GM21381 (cell line): ENCODE results near the gene GPAT3.

ENCODE experiments used
- ATAC-seq: cut with Tn5 transposase; IDR thresholded peaks from one replicate; pipeline ENCODE4 v1.9.1; 2021; ENCODE audit warnings: mild to moderate bottlenecking, moderate library complexity; ENCODE audit not compliant: unreplicated experiment

Gene GPAT3

DNA sequence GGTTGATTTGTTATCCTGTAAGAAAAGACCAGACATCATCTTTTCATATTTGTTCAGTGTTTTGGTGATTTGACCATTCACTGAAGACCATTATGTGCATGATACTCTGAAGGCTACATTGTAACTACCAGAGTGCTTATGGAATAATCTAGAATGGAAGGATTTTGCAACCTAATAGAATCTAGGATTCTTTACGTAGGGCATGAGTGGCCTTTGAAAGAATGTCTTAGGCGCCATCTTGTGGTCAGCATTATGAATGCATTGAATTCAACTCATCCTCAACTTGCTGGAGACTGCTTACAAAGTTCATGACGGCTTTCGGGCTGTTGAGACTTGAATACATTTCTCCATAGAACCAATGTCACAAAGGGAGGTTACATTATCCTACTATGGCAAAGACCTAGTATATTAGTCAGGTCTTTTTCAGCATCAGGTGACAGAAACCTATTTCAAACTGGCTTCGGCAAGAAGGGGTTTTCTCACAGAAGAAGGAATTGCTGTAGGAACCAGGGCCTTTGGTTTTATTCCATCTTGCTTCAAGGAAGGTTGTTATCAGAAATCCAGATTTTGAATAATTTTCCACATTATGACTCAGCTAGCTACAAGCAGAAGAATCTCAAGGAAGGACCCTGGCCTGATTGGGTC is 104.1 kb downstream of the GPAT3 start:
- ATAC-seq, result peak; percentile 55

GRCh38 chr4:83643036-83643435 is 107.1 kb downstream of the GPAT3 start:
- ATAC-seq, result no peak

DNA sequence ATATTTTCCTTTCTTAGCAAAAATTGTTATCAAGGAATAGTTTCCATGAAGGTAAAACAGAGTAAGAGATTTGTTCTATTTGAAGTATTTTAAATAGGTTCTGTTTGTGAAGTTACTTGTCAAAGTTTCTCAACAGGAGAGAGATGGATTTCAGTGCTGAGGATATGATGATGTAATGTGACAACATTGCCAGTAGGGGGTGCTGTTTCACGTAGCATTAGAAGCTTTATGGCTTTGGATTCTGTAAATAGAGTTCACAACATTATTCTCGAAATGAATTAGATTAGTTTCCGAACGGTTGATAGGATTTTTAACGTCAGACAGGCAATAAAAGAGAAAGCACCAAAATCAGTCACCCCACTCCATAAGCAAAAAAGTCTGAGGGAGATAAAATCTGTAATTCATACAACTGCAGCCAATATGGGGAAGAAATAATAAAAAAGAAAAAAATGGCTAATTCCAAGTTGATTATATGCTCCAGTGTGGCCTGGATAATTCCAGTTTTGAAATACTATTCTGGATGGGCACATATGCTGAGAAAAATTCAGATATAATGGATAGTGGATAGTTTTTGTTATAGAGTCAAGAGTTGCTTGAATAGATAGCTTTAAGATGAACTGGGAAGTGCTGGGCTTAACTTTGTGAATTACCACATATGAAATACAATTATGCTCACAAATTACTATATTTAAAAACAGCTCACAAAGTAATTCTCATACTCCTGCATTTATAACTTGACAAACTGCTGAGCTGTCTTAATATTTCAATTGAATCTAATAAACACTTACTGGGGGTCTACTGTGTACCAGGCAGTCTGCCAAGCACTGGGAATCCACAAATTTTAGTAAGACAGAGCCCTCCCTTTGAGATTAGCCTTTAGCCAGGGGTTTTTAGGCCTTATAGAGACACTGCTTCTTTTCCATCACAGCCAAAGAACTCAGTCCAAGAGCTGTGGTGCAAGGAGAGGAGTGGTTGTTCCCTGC is 109.1 kb downstream of the GPAT3 start:
- peak; percentile 63 for ATAC-seq

- no peak for ATAC-seq
Measured at GRCh38 chr4:83646538-83647239, 110.8 kb downstream of the GPAT3 start.

DNA sequence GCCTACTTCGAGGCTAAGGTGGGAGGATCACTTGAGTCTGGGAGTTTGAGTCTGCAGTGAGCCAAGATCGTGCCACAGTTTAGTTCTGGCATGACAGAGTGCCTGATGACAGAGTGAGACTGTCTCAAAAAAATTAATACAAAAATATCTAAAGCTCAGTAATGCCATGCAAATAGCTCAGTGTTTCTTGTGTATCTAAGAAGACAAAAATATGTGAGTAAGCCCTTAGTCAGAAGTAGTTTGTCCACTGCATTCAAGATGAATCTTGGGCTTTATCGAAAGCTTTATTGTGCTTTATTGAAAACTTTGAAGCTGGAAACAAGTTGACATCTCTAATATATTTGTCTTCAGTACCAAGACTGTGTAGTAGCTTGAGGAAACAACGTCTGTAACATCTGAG is 115.9 kb downstream of the GPAT3 start:
- no peak for ATAC-seq
